ENCODE measurements around the gene CCDC185.
"Not testable (repeated sequence)": the region's sequence is repeated elsewhere in the genome, so short reads cannot be mapped to it uniquely, and the experiment has no call there.

The CCDC185 gene

DNA sequence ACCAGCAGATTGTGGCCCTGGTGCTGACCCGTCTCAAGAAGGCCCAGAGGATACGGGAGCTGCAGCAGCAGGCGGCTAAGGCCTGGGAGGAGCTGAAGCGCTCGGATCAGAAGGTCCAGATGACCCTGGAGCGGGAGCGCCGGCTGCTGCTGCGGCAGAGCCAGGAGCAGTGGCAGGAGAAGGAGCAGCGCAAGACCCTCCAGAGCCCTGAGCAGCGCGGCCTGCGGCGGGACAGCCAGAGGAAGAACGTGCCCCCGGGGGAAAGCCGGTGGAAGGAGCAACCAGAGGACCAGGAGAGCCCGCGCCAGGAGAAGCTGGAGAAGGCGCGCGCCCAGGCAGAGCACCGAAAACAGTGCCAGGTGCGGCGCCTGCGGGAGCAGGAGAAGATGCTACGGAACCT, 1.0 kb downstream of the CCDC185 start:
- TF ChIP-seq, protein P1, sequence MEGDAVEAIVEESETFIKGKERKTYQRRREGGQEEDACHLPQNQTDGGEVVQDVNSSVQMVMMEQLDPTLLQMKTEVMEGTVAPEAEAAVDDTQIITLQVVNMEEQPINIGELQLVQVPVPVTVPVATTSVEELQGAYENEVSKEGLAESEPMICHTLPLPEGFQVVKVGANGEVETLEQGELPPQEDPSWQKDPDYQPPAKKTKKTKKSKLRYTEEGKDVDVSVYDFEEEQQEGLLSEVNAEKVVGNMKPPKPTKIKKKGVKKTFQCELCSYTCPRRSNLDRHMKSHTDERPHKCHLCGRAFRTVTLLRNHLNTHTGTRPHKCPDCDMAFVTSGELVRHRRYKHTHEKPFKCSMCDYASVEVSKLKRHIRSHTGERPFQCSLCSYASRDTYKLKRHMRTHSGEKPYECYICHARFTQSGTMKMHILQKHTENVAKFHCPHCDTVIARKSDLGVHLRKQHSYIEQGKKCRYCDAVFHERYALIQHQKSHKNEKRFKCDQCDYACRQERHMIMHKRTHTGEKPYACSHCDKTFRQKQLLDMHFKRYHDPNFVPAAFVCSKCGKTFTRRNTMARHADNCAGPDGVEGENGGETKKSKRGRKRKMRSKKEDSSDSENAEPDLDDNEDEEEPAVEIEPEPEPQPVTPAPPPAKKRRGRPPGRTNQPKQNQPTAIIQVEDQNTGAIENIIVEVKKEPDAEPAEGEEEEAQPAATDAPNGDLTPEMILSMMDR (IDR thresholded peaks at IDR 0.05; ENCODE audit: low read depth, low read length) = no peak

DNA sequence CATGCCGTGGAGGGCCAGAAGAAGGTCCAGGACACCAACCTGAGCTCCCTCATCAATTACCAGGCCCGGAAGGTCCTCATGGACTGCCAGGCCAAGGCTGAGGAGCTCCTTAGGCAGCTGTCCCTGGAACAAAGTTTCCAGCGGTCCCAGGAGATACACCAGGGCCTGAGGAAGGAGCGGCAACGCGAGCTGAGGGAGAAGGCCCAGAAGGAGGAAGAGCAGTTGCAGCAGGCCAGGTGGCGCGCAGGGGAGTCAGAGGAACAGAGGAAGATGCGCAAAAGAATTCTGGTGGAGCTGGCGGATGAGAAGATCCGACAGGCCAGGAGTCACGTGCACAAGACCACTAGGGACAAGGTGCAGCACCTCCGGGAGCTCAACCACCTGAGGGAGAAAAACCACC, 1.5 kb downstream of the CCDC185 start:
- TF ChIP-seq, protein P1 (IDR thresholded peaks at IDR 0.05; ENCODE audit: low read depth, low read length) = no peak
- no peak overlapping the region for H3K4me3 ChIP-seq (ENCODE audit: low read depth, low read length)

More for the DNA sequence above, 1.0 kb downstream of the CCDC185 start:
- no peak overlapping the region for H3K4me3 ChIP-seq (ENCODE audit: low read depth, low read length)

DNA sequence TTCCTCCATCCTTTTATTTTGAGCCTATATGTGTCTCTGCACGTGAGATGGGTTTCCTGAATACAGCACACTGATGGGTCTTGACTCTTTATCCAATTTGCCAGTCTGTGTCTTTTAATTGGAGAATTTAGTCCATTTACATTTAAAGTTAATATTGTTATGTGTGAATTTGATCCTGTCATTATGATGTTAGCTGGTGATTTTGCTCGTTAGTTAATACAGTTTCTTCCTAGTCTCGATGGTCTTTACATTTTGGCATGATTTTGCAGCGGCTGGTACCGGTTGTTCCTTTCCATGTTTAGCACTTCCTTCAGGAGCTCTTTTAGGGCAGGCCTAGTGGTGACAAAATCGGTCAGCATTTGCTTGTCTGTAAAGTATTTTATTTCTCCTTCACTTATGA, 6.2 kb downstream of the CCDC185 start:
- H3K4me3 ChIP-seq (ENCODE audit: low read depth, low read length) = not testable (repeated sequence)

DNA sequence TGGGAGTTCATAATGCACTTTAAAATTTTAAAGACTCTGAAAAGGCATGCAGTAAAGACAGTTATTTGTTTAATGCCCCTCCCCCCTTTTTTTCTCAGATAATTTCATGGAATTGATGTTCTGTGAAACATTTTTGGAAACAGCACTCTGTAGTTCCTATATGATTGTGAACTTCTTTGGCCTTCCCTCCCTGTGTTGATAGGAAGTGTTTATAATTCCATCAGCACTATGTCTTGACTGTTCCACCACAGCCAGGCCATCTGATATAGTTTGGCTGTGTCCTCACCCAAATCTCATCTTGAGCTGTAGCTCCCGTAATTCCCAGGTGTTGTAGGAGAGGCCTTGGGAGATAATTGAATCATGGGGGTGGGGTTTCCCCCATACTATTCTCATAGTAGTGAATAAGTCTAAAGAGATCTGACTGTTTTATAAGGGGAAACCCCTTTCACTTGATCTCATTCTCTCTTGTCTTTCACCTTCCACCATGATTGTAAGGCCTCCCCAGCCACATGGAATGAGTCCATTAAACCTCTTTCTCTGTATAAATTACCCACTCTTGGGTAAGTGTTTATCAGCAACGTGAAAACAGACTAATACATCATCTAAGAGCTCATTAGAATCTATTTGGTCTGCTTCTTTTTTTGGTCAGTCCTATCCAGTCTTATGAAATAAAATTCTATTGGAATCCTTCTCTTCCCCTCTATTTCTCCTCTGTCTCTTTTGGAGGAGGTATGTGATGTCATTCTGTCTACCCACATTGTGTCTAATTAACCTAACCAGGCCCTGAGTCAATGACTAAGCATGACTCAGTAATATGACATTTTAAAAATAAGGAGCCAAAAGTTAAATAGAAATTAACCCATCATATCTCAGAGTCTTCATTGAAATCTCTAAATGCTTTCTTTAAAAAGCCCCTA, 8.9 kb downstream of the CCDC185 start:
- H3K4me3 ChIP-seq (ENCODE audit: low read depth, low read length) = no peak overlapping the region
- TF ChIP-seq, protein P1 (IDR thresholded peaks at IDR 0.05; ENCODE audit: low read depth, low read length) = no peak

DNA sequence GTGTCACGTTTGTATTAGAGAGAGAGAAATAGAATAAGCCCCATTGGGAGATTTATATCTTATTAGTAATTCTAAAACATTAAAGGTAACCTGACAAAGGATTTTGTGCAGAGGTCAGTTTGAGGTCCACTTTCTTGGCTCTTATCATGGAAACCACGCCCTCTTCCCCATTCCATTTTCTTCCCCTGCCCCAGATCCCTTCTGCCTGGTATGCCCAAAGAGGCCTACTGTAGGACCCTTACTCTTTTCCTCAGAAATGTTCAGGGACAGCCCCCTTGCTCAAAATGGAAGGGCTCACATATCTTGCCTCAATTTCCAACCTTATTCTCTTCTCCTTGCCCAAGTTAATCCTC, 9.6 kb downstream of the CCDC185 start:
- TF ChIP-seq, protein P1 (IDR thresholded peaks at IDR 0.05; ENCODE audit: low read depth, low read length) = no peak

DNA sequence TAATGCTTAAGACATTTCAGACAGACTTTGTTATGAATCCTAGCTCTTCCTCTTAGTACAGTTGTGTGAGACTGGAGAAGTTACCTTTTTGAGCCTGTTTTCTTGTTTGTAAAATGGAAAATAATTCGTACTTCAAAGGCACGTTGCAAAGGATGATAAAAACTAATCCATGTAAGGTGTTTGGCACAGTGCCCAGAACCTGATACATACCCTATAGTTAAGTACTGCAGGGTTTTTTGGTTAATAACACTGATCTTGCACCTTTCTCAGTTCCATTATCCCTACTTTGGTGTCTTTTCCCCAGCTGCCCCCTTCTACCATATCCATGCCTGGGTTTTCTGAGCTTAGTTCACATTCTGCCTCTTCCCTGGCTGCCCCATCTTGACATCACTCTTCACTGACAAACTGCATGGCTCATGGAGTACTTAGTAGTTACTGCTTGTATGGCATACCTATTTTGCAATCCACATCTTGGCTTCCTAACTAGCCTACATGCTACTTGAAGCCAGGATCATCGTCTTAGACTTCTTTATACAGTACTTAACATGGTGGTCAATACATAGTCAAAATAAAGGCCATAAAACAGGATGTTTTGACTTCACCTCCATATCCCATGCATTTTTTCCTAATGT, 10.1 kb downstream of the CCDC185 start:
- TF ChIP-seq, protein P1 (IDR thresholded peaks at IDR 0.05; ENCODE audit: low read depth, low read length) = no peak
- H3K4me3 ChIP-seq (ENCODE audit: low read depth, low read length) = no peak overlapping the region

More for the DNA sequence above, 9.6 kb downstream of the CCDC185 start:
- H3K4me3 ChIP-seq (ENCODE audit: low read depth, low read length) = no peak overlapping the region

DNA sequence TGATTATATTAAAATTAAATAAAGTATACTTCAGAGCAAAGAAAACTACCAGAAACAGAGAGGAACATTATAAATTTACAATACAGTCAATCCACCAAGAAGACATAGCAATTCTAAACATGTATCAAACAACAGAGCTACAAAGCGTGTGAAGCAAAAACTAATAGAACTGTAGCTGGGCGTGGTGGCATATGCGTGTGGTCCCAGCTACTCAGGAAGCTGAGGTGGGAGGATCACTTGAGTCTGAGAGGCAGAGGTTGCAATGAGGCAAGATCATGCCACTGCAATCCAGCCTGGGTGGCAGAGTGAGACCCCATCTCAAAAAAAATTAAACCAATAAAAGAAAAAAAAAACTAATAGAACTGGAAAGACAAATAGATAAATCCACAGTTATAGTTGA, 12.3 kb downstream of the CCDC185 start:
- TF ChIP-seq, protein P1 (IDR thresholded peaks at IDR 0.05; ENCODE audit: low read depth, low read length) = no peak
- no peak overlapping the region for H3K4me3 ChIP-seq (ENCODE audit: low read depth, low read length)

All from WI38 (cell line).